Neural cell (in vitro differentiated cells): ENCODE data around the gene PP2D1. TPM values are rescaled to one million over a fixed set of nuclear protein-coding genes. Genes with fewer than 3 reads are reported as not detected.
A peak's percentile ranks its signal among the peaks of the same experiment; 100 is the strongest.

Experiments used
- H2AFZ ChIP-seq: fragments of 200-600, 300-800 bp; sonication (generic), shearing (Covaris generic); 2 replicates; pipeline ENCODE4 v1.6.0; 2014; ENCODE audit warnings: low read depth, mild to moderate bottlenecking, antibody characterized with exemption, low read length, moderate library complexity
- H3F3A ChIP-seq: fragments of 200-600 bp; shearing (Covaris generic); 2 replicates; pipeline ENCODE4 v1.6.1; 2016; ENCODE audit warnings: mild to moderate bottlenecking, moderate library complexity, mixed read lengths, antibody characterized with exemption, low read length; ENCODE audit not compliant: insufficient read depth, poor library complexity, severe bottlenecking
- H3K27ac ChIP-seq: fragments of 200-600, 300-800 bp; sonication (generic), shearing (Covaris generic); 2 replicates; pipeline ENCODE4 v1.5.1; 2014; ENCODE audit warnings: mild to moderate bottlenecking, low read length, moderate library complexity
- H3K27me3 ChIP-seq: fragments of 300-800, 200-600 bp; sonication (generic), shearing (Covaris generic); 2 replicates; pipeline ENCODE4 v1.6.0; 2014; ENCODE audit warnings: mild to moderate bottlenecking, low read depth, low read length, moderate library complexity; ENCODE audit not compliant: insufficient read depth
- H3K36me3 ChIP-seq: fragments of 300-800, 200-600 bp; sonication (generic), shearing (Covaris generic); 2 replicates; pipeline ENCODE4 v1.5.1; 2014; ENCODE audit warnings: mild to moderate bottlenecking, antibody characterized with exemption, low read length, moderate library complexity; ENCODE audit not compliant: insufficient read depth
- H3K4me2 ChIP-seq: fragments of 300-800, 200-600 bp; sonication (generic), shearing (Covaris generic); 2 replicates; pipeline ENCODE4 v1.6.0; 2014; ENCODE audit warnings: mild to moderate bottlenecking, low read length
- H3K4me3 ChIP-seq: fragments of 300-800, 200-600 bp; sonication (generic), shearing (Covaris generic); 2 replicates; pipeline ENCODE4 v1.5.1; 2014; ENCODE audit warnings: mild to moderate bottlenecking, low read length, moderate library complexity
- H3K79me2 ChIP-seq: fragments of 200-600 bp; shearing (Covaris generic); replicated peaks from 2 replicates; pipeline ENCODE4 v1.6.0; 2014; ENCODE audit warnings: mild to moderate bottlenecking, low read length, moderate library complexity; ENCODE audit not compliant: insufficient read depth
- H3K9ac ChIP-seq: fragments of 300-800, 200-600 bp; sonication (generic), shearing (Covaris generic); 2 replicates; pipeline ENCODE4 v1.6.1; 2016; ENCODE audit warnings: mild to moderate bottlenecking, low read length, mixed read lengths
- H3K9me2 ChIP-seq: fragments of 200-600 bp; shearing (Covaris generic); 2 replicates; pipeline ENCODE4 v1.6.1; 2016; ENCODE audit warnings: mild to moderate bottlenecking, low read length, mixed read lengths; ENCODE audit not compliant: insufficient read depth
- H3K9me3 ChIP-seq: fragments of 200-600, 300-800 bp; sonication (generic), shearing (Covaris generic); 2 replicates; pipeline ENCODE4 v1.6.1; 2016; ENCODE audit warnings: mild to moderate bottlenecking, mixed run types, low read length, moderate library complexity, mixed read lengths
- H4K20me1 ChIP-seq: fragments of 200-600 bp; shearing (Covaris generic); 2 replicates; pipeline ENCODE4 v1.6.1; 2016; ENCODE audit warnings: mild to moderate bottlenecking, mixed run types; ENCODE audit not compliant: insufficient read depth
- EP300 ChIP-seq: fragments of 450-650 bp; conservative IDR thresholded peaks from 2 replicates; pipeline ENCODE4 v1.6.1; 2014; ENCODE audit warnings: antibody characterized with exemption, mild to moderate bottlenecking, moderate library complexity; ENCODE audit not compliant: poor library complexity, severe bottlenecking
- EZH2 ChIP-seq: fragments of 200-600, 300-800 bp; shearing (Covaris generic), sonication (generic); IDR thresholded peaks from 2 replicates; pipeline ENCODE4 v1.6.1; 2014; ENCODE audit warnings: antibody characterized with exemption, low read length, borderline replicate concordance, mild to moderate bottlenecking; ENCODE audit not compliant: insufficient read depth, poor library complexity, severe bottlenecking
- MXI1 ChIP-seq: fragments of 450-650 bp; conservative IDR thresholded peaks from 2 replicates; pipeline ENCODE4 v1.6.1; 2014; ENCODE audit warnings: antibody characterized with exemption, mild to moderate bottlenecking; ENCODE audit not compliant: poor library complexity, severe bottlenecking
- POLR2AphosphoS5 ChIP-seq: IDR thresholded peaks from 2 replicates; pipeline ENCODE4 v1.6.1; 2012
- RAD21 ChIP-seq: fragments of 450-650 bp; conservative IDR thresholded peaks from 2 replicates; pipeline ENCODE4 v1.6.1; 2014; ENCODE audit warnings: antibody characterized with exemption, mild to moderate bottlenecking, moderate library complexity
- REST ChIP-seq: IDR thresholded peaks from 2 replicates; pipeline ENCODE4 v1.6.1; 2012; ENCODE audit warnings: borderline replicate concordance
- SMC3 ChIP-seq: fragments of 450-650 bp; conservative IDR thresholded peaks from 2 replicates; pipeline ENCODE4 v1.6.1; 2014; ENCODE audit warnings: antibody characterized with exemption, mild to moderate bottlenecking, moderate library complexity; ENCODE audit not compliant: poor library complexity
- TAF1 ChIP-seq: IDR thresholded peaks from 2 replicates; pipeline ENCODE4 v1.6.1; 2012; ENCODE audit warnings: low read depth
- polyA plus RNA-seq: library from polyadenylated mRNA; depleted of rRNA; stranded (reverse); fragments of >200 nt; gene quantifications from 2 replicates; pipeline ENCODE4 v1.2.3, GENCODE V29; 2014
- TF ChIP-seq, protein P1 (sequence below): fragments of 450-650 bp; IDR thresholded peaks from 2 replicates; pipeline ENCODE4 v1.5.1; 2014; ENCODE audit warnings: antibody characterized with exemption, mild to moderate bottlenecking, moderate library complexity; ENCODE audit not compliant: poor library complexity, severe bottlenecking

PP2D1 gene
- polyA plus RNA-seq, 1 donor from 2014 or later: not detected

DNA sequence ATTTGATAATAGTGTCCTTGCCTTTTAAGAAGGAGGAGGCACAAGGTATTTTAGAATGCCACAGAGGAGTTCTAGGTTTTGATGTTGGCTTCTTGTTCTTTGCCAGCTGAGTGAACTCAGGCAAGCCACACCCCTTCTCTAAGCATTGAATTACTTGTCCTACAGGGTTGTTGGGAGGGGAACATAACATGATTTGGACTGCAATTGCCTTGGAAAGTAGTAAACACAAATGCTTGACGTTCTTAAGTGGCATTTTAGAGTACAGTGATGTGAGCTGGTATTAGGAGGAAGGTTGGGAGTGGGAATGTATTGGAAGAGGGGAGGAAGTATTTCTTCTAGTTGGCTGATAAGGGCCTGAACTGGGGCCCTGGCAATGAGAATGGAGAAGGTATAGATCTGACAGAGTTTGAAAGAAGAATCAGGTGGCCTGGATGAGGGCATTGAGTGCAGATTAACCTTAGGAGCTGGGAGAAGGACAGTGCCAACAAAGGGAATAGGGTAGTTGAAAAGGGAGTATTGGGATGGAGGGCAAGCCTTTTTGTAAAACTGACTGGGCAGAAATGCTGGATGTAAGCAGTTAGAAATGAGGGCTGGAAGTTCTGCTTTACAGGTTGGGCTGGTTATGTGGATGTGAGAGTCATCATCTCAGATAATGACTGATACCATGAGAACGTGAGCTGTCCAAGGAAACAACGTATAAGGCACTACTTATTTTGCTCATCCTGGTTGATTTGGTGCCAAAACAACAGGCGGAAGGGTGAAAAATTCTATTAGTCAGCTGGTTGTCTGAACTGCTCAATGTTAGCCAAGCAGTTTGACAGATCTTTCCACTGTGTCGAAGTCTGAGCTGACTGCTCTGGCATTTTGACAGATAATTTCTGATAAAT lies 44.9 kb upstream of the PP2D1 start:
- Histone ChIP-seq H2AFZ (no peak overlapping the region), H3K9me3 (no peaks in the 10 kb centered on the region), H3K4me2 (peak overlapping the region; percentile 40), H3K4me3 (peak overlapping the region; percentile 16), H3K79me2 (peaks cover 7% of the 10 kb centered on the region), H3K9me2 (no peaks in the 10 kb centered on the region), H3K36me3 (no peaks in the 10 kb centered on the region), H3F3A (no peaks in the 10 kb centered on the region), H3K27me3 (no peaks in the 10 kb centered on the region), H3K9ac (no peak overlapping the region), H3K27ac (no peak overlapping the region), H4K20me1 (no peaks in the 10 kb centered on the region)
- no peak for TF ChIP-seq REST
- TF ChIP-seq EP300: peak; percentile 96
- peak; percentile 72 for TF ChIP-seq POLR2AphosphoS5
- TF ChIP-seq RAD21: no peak

DNA sequence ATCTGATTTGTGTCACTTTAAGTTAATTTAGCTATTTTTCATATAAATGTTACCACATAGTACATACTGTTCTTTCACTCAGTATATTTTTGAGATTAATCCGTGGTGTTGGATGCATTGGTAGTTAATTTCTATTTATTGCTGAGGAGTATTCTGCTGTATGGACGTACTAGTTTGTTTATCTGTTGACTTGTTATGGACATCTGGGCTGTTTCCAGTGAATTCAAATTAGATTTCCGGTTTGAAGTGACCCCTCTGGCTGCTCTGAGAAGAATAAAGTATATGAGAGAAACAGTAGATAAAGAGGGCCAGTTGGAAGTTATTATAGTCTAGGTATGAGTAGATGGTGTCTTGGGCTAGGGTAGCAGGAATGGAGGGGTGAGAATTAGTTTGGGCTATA lies 43.8 kb upstream of the PP2D1 start:
- Histone ChIP-seq H3K27ac (no peak overlapping the region), H2AFZ (no peak overlapping the region), H3K9me2 (no peaks in the 10 kb centered on the region), H3K4me3 (no peak overlapping the region), H3K4me2 (no peak overlapping the region), H3K27me3 (no peaks in the 10 kb centered on the region), H3F3A (no peaks in the 10 kb centered on the region), H3K36me3 (no peaks in the 10 kb centered on the region), H3K9ac (no peak overlapping the region), H3K9me3 (no peaks in the 10 kb centered on the region), H3K79me2 (peaks cover 7% of the 10 kb centered on the region), H4K20me1 (no peaks in the 10 kb centered on the region)
- TF ChIP-seq SMC3 (no peak), RAD21 (no peak), TAF1 (no peak), REST (no peak), EZH2 (no peak), EP300 (no peak), MXI1 (no peak), POLR2AphosphoS5 (no peak)
- TF ChIP-seq, protein P1, sequence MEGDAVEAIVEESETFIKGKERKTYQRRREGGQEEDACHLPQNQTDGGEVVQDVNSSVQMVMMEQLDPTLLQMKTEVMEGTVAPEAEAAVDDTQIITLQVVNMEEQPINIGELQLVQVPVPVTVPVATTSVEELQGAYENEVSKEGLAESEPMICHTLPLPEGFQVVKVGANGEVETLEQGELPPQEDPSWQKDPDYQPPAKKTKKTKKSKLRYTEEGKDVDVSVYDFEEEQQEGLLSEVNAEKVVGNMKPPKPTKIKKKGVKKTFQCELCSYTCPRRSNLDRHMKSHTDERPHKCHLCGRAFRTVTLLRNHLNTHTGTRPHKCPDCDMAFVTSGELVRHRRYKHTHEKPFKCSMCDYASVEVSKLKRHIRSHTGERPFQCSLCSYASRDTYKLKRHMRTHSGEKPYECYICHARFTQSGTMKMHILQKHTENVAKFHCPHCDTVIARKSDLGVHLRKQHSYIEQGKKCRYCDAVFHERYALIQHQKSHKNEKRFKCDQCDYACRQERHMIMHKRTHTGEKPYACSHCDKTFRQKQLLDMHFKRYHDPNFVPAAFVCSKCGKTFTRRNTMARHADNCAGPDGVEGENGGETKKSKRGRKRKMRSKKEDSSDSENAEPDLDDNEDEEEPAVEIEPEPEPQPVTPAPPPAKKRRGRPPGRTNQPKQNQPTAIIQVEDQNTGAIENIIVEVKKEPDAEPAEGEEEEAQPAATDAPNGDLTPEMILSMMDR: no peak
